ENCODE measurements around the gene CRYBG3.

Gene CRYBG3

DNA sequence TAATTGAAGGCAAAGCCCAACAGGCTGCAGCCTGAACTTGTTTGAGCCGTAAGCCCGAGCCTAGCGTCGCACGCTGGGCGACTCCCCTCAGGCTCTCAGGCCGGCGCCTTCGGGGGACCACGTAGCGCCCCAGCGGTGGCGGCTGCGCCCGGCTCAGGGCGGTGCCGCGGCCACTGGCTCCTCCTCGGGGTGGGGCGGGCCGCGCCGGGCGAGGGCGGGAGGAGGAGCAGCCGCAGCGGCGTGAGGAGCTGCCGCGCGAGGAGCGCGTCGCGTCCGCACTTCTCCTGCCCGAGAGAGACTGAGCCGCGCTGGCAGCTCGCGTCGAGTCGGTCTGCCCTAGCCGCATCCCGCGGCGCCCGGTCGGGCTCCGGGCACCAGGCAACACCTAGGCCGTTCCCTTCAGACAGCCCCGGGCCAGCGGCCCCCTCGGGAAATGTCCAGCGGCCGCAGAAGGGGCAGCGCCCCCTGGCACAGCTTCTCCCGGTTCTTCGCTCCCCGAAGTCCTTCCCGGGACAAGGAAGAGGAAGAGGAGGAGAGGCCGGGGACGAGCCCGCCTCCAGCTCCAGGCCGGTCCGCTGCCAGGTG, at the start of gene CRYBG3:
Gene CRYBG3, plus strand, starts transcription at position 238 of the 585 bp plus-strand sequence. Its CDS starts 196 bp downstream, at position 434.
- TF ChIP-seq, protein P1, sequence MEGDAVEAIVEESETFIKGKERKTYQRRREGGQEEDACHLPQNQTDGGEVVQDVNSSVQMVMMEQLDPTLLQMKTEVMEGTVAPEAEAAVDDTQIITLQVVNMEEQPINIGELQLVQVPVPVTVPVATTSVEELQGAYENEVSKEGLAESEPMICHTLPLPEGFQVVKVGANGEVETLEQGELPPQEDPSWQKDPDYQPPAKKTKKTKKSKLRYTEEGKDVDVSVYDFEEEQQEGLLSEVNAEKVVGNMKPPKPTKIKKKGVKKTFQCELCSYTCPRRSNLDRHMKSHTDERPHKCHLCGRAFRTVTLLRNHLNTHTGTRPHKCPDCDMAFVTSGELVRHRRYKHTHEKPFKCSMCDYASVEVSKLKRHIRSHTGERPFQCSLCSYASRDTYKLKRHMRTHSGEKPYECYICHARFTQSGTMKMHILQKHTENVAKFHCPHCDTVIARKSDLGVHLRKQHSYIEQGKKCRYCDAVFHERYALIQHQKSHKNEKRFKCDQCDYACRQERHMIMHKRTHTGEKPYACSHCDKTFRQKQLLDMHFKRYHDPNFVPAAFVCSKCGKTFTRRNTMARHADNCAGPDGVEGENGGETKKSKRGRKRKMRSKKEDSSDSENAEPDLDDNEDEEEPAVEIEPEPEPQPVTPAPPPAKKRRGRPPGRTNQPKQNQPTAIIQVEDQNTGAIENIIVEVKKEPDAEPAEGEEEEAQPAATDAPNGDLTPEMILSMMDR (IDR thresholded peaks at IDR 0.05; ENCODE audit: control insufficient read depth, insufficient read depth, low read depth, low read length, missing control alignments) = peak; percentile 52
- H3K4me3 ChIP-seq (ENCODE audit: control insufficient read depth, low read depth, low read length) = peak within 1 kb of the TSS; percentile 83
- no peak for DNase-seq (ENCODE audit: low read depth)

DNA sequence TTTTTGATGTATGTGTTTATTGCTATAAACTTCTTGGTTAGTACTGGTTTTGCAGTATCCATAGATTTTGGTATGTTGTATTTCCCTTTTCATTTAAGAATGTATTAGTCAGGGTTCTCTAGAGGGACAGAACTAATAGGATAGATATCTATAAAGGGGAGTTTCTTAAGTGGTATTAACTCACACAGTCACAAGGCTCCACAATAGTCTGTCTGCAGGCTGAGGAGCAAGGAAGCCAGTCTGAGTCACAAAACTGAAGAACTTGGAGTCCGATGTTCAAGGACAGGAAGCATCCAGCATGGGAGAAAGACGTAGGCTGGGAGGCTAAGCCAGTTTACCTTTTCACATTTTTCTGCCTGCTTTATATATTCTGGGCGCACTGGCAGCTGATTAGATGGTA, 48.9 kb upstream of the CRYBG3 start:
- TF ChIP-seq, protein P1 (IDR thresholded peaks at IDR 0.05; ENCODE audit: control insufficient read depth, insufficient read depth, low read depth, low read length, missing control alignments) = no peak
- DNase-seq (ENCODE audit: low read depth) = no peak
- no peak overlapping the region for H3K4me3 ChIP-seq (ENCODE audit: control insufficient read depth, low read depth, low read length)

DNA sequence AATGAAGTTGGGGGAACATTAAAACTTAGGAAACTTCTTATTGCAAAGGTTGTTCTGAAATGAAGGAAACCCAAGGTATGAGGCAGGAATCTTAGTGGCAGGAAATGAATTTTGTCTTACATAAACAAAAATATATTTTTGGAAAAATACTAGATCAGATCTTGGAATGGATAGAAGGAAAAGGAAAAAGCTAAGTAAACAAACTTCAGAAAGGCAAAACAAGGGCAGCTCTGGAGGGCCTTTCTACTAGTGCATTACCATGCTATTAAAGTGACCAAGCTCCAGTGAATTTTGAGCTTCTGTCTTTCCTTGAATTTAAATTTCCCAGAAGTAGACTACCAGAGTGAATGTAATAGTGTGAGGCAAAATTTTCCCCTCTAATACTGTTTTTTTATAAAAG, 43.7 kb upstream of the CRYBG3 start:
- no peak overlapping the region for H3K4me3 ChIP-seq (ENCODE audit: control insufficient read depth, low read depth, low read length)
- no peak for DNase-seq (ENCODE audit: low read depth)
- TF ChIP-seq, protein P1 (IDR thresholded peaks at IDR 0.05; ENCODE audit: control insufficient read depth, insufficient read depth, low read depth, low read length, missing control alignments) = no peak

DNA sequence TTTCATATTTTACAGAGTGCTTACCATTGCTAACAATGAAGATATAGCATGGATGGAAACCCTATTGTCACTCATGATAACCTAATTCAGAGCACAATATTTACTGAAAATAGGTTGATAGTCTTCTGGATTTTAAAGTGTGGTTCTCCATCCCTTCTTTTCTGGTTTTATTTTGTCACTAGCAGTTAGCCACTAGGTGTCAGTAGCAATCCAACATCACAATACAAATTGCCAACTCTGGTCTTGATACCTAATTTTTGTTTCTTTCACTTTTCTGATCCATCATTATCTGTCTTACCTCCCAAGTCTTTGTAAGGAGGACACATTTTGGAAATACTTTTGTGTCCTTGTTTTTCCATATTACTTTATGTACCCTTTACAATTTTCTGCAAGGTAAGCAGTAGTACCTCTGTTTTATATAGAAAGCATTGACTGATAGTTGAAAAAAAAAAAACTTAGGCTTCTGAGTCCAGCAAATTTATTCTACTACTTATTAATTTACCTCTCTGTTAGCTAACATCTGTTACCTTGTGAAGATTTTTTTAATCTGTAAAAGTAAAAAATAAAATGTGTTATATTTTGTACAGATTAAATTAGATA, 28.3 kb upstream of the CRYBG3 start:
- DNase-seq (ENCODE audit: low read depth) = peak; percentile 25
- no peak overlapping the region for H3K4me3 ChIP-seq (ENCODE audit: control insufficient read depth, low read depth, low read length)
- TF ChIP-seq, protein P1 (IDR thresholded peaks at IDR 0.05; ENCODE audit: control insufficient read depth, insufficient read depth, low read depth, low read length, missing control alignments) = peak; percentile 66

DNA sequence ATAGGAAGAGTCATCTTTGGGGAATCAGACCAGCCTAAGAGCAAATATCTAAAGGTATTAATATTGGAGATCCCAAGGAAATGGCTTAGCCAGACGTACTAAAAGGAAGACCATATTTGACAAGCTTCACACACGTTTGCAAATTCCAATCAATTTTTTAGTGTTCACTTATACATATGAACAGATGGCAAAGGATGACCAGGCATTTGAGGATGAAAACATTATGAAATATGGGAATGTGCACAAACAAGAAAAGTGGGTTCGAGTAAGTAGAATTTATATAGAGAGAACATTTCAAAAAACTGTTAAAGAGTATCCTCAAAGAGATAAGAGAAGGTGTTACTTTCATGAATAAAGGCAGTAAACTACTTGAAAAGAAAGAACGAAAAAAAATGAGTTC, 25.9 kb upstream of the CRYBG3 start:
- TF ChIP-seq, protein P1 (IDR thresholded peaks at IDR 0.05; ENCODE audit: control insufficient read depth, insufficient read depth, low read depth, low read length, missing control alignments) = no peak
- no peak for DNase-seq (ENCODE audit: low read depth)
- no peak overlapping the region for H3K4me3 ChIP-seq (ENCODE audit: control insufficient read depth, low read depth, low read length)

DNA sequence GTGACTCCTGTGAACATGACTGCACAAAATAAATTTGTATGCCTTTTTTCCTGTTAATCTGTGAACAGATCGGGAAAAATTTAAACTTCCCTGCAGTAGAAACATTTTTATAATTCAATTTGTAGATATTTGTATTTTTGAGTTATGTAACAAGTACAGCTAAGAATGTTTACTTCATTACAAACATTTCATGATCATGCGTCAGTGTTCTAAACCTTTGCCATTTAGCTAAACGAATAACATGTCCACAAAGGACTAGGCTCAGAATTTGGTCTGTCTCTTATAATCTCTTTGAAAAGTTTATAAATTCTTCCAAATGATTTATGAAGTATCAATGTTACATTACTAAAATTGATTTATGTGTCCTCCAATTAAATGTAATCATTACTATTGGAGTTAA, 17.3 kb upstream of the CRYBG3 start:
- TF ChIP-seq, protein P1 (IDR thresholded peaks at IDR 0.05; ENCODE audit: control insufficient read depth, insufficient read depth, low read depth, low read length, missing control alignments) = no peak
- DNase-seq (ENCODE audit: low read depth) = no peak
- no peak overlapping the region for H3K4me3 ChIP-seq (ENCODE audit: control insufficient read depth, low read depth, low read length)
